Measurements from ENCODE around the gene THOC6. TPM values are rescaled to one million over a fixed set of nuclear protein-coding genes. Genes with fewer than 3 reads are reported as not detected.

THOC6 gene
- total RNA-seq, 1 donor from 2014 or later = 31.4 TPM

GRCh38 chr16:3036726-3037315 lies 13.0 kb downstream of the THOC6 start, which contains the start of gene BICDL2:
Gene BICDL2 (minus strand): TSS chr16:3036944. CDS start chr16:3035496, 1,448 bp downstream.
- H3K36me3 ChIP-seq = no peaks in the 10 kb centered on the region
- DNase-seq (peak; percentile 86), ATAC-seq (peak; percentile 81)
- no peaks in the 10 kb centered on the region for H3K4me1 ChIP-seq
- H3K4me3 ChIP-seq = peak within 1 kb of the TSS; percentile 46
- H3K27me3 ChIP-seq = peaks cover 58% of the 10 kb centered on the region
- H3K27ac ChIP-seq = peak within 1 kb of the TSS; percentile 36
- no peaks in the 10 kb centered on the region for H3K9me3 ChIP-seq
- no peak for TF ChIP-seq CTCF (IDR thresholded peaks at IDR 0.05)
- intact Hi-C loops (cut with DNase I) = no loop called here

GRCh38 chr16:3038256-3038655 lies 14.4 kb downstream of the THOC6 start:
- intact Hi-C loops (cut with DNase I) = no loop called here
- H3K9me3 ChIP-seq = no peaks in the 10 kb centered on the region
- H3K27ac ChIP-seq = no peak overlapping the region
- ATAC-seq = peak; percentile 39
- no peak overlapping the region for H3K4me3 ChIP-seq
- H3K4me1 ChIP-seq = no peaks in the 10 kb centered on the region
- peaks cover 62% of the 10 kb centered on the region for H3K27me3 ChIP-seq
- no peaks in the 10 kb centered on the region for H3K36me3 ChIP-seq
- DNase-seq = peak; percentile 75
- no peak for TF ChIP-seq CTCF (IDR thresholded peaks at IDR 0.05)

- ATAC-seq = no peak
- H3K4me3 ChIP-seq = no peak overlapping the region
- no peak overlapping the region for H3K27ac ChIP-seq
- no peaks in the 10 kb centered on the region for H3K4me1 ChIP-seq
- DNase-seq = no peak
- TF ChIP-seq CTCF (IDR thresholded peaks at IDR 0.05) = no peak
- H3K9me3 ChIP-seq = no peaks in the 10 kb centered on the region
- no peaks in the 10 kb centered on the region for H3K36me3 ChIP-seq
- intact Hi-C loops (cut with DNase I) = no loop called here
- H3K27me3 ChIP-seq = peaks cover 69% of the 10 kb centered on the region
Measured at GRCh38 chr16:3038896-3039295, 15.1 kb downstream of the THOC6 start.

GRCh38 chr16:3042376-3042775 lies 18.5 kb downstream of the THOC6 start:
- intact Hi-C loops (cut with DNase I) = no loop called here
- H3K27me3 ChIP-seq = peaks cover 77% of the 10 kb centered on the region
- no peak for TF ChIP-seq CTCF (IDR thresholded peaks at IDR 0.05)

GRCh38 chr16:3044708-3045107 lies 20.9 kb downstream of the THOC6 start:
- H3K9me3 ChIP-seq = no peaks in the 10 kb centered on the region
- no peak for DNase-seq
- H3K27me3 ChIP-seq = peaks cover 76% of the 10 kb centered on the region
- no peak overlapping the region for H3K4me3 ChIP-seq
- no peaks in the 10 kb centered on the region for H3K36me3 ChIP-seq
- no peak for ATAC-seq
- peaks cover 12% of the 10 kb centered on the region for H3K4me1 ChIP-seq
- intact Hi-C loops (cut with DNase I) = no loop called here
- H3K27ac ChIP-seq = no peak overlapping the region
- TF ChIP-seq CTCF (IDR thresholded peaks at IDR 0.05) = no peak

More at GRCh38 chr16:3042376-3042775, 18.5 kb downstream of the THOC6 start:
- H3K4me3 ChIP-seq = no peak overlapping the region
- H3K4me1 ChIP-seq = peaks cover 12% of the 10 kb centered on the region
- no peaks in the 10 kb centered on the region for H3K9me3 ChIP-seq
- DNase-seq (no peak), ATAC-seq (no peak)
- H3K36me3 ChIP-seq = no peaks in the 10 kb centered on the region
- H3K27ac ChIP-seq = no peak overlapping the region

Measured in upper lobe of right lung (tissue), 1 donor.